ENCODE measurements around the gene WNT9A.
"Not testable (repeated sequence)": the region's sequence is repeated elsewhere in the genome, so short reads cannot be mapped to it uniquely, and the experiment has no call there.

Gene WNT9A

GRCh38 chr1:227910511-227911153, 37.1 kb downstream of the WNT9A start:
- DNase-seq (ENCODE audit: low read depth): no peak

- not testable (repeated sequence) for DNase-seq (ENCODE audit: low read depth)
Observed at GRCh38 chr1:227909923-227910328, 37.8 kb downstream of the WNT9A start.

GRCh38 chr1:227909188-227909587, 38.5 kb downstream of the WNT9A start:
- DNase-seq (ENCODE audit: low read depth): no peak

GRCh38 chr1:227908359-227908758, 39.4 kb downstream of the WNT9A start:
- DNase-seq (ENCODE audit: low read depth): no peak

- no peak for DNase-seq (ENCODE audit: low read depth)
Observed at GRCh38 chr1:227907439-227908015, 40.2 kb downstream of the WNT9A start.

GRCh38 chr1:227906550-227907071, 41.1 kb downstream of the WNT9A start:
- no peak for DNase-seq (ENCODE audit: low read depth)

GRCh38 chr1:227905573-227906487, 41.9 kb downstream of the WNT9A start:
- DNase-seq (ENCODE audit: low read depth): no peak

- no peak for DNase-seq (ENCODE audit: low read depth)
Observed at GRCh38 chr1:227904541-227905335, 43.0 kb downstream of the WNT9A start.

- no peak for DNase-seq (ENCODE audit: low read depth)
Observed at GRCh38 chr1:227903614-227904501, 43.9 kb downstream of the WNT9A start.

- DNase-seq (ENCODE audit: low read depth): no peak
Observed at GRCh38 chr1:227903061-227903521, 44.6 kb downstream of the WNT9A start.

- no peak for DNase-seq (ENCODE audit: low read depth)
Observed at GRCh38 chr1:227902641-227902990, 45.1 kb downstream of the WNT9A start.

- DNase-seq (ENCODE audit: low read depth): no peak
Observed at GRCh38 chr1:227901906-227902640, 45.7 kb downstream of the WNT9A start.

GRCh38 chr1:227901239-227901905, 46.4 kb downstream of the WNT9A start:
- DNase-seq (ENCODE audit: low read depth): no peak

- DNase-seq (ENCODE audit: low read depth): no peak
Observed at GRCh38 chr1:227900571-227901051, 47.1 kb downstream of the WNT9A start.

- DNase-seq (ENCODE audit: low read depth): no peak
Observed at GRCh38 chr1:227899820-227900449, 47.8 kb downstream of the WNT9A start.

- DNase-seq (ENCODE audit: low read depth): no peak
Observed at GRCh38 chr1:227899141-227899819, 48.5 kb downstream of the WNT9A start.

- DNase-seq (ENCODE audit: low read depth): no peak
Observed at GRCh38 chr1:227898502-227899140, 49.1 kb downstream of the WNT9A start.

Data from fibroblast of gingiva (primary cell).